ENCODE data around the gene KDR.

KDR gene

DNA sequence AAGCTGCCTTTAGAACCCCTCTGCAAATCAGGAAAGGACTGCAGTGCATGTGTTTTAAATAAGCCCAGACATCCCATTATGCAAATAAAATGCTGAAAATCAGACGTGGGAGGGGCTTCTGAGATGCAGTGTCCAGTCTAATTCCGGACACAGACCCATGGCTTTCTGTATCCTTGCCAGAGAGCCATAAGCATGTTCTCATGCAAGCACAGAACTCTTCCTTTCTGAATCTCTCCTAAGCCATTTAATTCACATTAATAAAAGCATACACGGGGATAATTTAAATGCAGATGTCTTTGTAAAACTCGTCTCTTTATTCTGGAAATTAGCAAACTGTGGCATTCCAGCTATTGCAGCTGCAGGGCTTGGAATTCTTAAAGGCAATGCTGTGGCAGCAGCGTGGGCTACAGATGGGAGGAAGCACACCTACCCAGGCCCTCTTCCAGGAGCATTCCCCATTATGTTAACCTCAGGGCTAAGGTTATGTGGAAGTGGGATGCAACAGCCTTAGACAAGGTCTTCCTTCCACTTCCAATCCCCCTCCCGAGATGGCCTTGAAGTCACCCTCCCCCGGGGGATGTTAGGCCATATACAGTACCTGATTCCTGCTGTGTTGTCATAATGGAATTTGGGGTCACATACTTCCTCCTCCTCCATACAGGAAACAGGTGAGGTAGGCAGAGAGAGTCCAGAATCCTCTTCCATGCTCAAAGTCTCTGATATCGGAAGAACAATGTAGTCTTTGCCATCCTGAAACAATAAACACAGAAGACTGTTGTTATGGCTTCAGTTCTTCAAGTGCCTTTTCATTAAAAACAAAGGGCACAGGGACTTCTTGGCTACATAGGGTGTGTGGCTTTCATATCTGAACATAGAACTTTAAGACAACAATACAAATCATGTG, 38.1 kb downstream of the KDR start:
- TF ChIP-seq, protein P1, sequence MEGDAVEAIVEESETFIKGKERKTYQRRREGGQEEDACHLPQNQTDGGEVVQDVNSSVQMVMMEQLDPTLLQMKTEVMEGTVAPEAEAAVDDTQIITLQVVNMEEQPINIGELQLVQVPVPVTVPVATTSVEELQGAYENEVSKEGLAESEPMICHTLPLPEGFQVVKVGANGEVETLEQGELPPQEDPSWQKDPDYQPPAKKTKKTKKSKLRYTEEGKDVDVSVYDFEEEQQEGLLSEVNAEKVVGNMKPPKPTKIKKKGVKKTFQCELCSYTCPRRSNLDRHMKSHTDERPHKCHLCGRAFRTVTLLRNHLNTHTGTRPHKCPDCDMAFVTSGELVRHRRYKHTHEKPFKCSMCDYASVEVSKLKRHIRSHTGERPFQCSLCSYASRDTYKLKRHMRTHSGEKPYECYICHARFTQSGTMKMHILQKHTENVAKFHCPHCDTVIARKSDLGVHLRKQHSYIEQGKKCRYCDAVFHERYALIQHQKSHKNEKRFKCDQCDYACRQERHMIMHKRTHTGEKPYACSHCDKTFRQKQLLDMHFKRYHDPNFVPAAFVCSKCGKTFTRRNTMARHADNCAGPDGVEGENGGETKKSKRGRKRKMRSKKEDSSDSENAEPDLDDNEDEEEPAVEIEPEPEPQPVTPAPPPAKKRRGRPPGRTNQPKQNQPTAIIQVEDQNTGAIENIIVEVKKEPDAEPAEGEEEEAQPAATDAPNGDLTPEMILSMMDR (conservative IDR thresholded peaks at IDR 0.05; ENCODE audit: control insufficient read depth, insufficient read depth, low read depth, low read length), result no peak
- peak; percentile 22 for DNase-seq (ENCODE audit: low read depth)
- no peak overlapping the region for H3K4me3 ChIP-seq (ENCODE audit: control insufficient read depth, low read depth, low read length)

GRCh38 chr4:55086578-55086977, 38.8 kb downstream of the KDR start:
- TF ChIP-seq, protein P1 (conservative IDR thresholded peaks at IDR 0.05; ENCODE audit: control insufficient read depth, insufficient read depth, low read depth, low read length), result no peak
- DNase-seq (ENCODE audit: low read depth), result no peak

DNA sequence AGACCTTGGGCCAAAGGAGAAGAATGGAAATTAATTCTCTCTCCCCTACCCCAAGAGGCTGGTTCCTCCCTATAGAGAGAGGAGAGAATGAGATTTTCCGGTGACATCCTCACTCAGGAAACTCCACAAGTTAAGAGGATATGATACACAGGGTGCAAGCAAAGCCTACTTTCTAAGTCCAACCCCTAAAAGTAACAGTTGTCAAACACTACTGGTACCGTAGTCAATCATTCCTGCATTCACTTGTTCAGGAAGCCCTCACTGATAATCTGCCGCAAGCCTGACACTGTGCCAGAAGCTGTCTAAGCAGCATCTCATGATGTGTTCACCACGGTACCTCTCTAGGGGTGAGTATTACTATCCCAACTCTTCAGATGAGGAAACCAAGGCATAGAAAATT, 41.7 kb downstream of the KDR start:
- TF ChIP-seq, protein P1 (conservative IDR thresholded peaks at IDR 0.05; ENCODE audit: control insufficient read depth, insufficient read depth, low read depth, low read length), result no peak
- H3K4me3 ChIP-seq (ENCODE audit: control insufficient read depth, low read depth, low read length), result no peak overlapping the region
- no peak for DNase-seq (ENCODE audit: low read depth)

More at GRCh38 chr4:55086578-55086977, 38.8 kb downstream of the KDR start:
- no peak overlapping the region for H3K4me3 ChIP-seq (ENCODE audit: control insufficient read depth, low read depth, low read length)

- DNase-seq (ENCODE audit: low read depth), result no peak
- TF ChIP-seq, protein P1 (conservative IDR thresholded peaks at IDR 0.05; ENCODE audit: control insufficient read depth, insufficient read depth, low read depth, low read length), result no peak
- H3K4me3 ChIP-seq (ENCODE audit: control insufficient read depth, low read depth, low read length), result no peak overlapping the region
Measured at GRCh38 chr4:55082756-55083155, 42.6 kb downstream of the KDR start.

DNA sequence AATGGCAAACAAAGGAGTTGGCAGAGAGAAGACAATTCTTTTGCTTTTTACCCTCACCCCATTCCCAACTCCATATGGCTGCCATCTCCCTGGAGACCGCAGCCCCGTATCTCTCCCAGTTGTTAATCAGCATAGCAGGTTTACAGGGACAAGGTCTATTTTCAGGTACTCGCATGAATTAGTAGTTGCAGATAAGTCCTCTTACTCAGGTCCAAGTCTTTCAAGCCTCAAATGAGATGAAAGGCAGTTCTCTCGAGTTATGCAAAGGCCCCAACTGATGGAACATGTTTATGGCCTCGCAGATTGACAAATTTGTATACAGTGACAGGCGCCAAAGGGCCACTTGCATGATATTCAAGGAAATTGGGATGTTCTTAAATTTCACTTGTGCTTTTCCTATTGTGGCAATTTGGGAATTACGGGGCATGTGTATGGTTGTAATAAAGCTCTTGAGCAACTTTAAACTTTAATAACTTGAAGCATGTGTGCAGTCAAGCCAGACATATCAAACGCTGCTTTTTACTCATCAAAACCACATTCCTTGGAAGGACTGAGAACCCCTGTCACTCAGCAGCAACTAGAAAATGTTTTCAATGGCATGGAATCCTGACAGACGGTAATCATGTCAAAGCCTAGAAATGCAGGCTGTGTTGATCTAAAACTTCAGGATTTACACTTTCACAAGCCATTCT, 45.1 kb downstream of the KDR start:
- peak; percentile 79 for DNase-seq (ENCODE audit: low read depth)
- TF ChIP-seq, protein P1 (conservative IDR thresholded peaks at IDR 0.05; ENCODE audit: control insufficient read depth, insufficient read depth, low read depth, low read length), result no peak
- no peak overlapping the region for H3K4me3 ChIP-seq (ENCODE audit: control insufficient read depth, low read depth, low read length)

GRCh38 chr4:55079451-55080173, 45.8 kb downstream of the KDR start:
- H3K4me3 ChIP-seq (ENCODE audit: control insufficient read depth, low read depth, low read length), result no peak overlapping the region
- TF ChIP-seq, protein P1 (conservative IDR thresholded peaks at IDR 0.05; ENCODE audit: control insufficient read depth, insufficient read depth, low read depth, low read length), result no peak
- no peak for DNase-seq (ENCODE audit: low read depth)

All from fibroblast of mammary gland (primary cell).